ENCODE results near the gene PRPSAP1.

The PRPSAP1 gene

DNA sequence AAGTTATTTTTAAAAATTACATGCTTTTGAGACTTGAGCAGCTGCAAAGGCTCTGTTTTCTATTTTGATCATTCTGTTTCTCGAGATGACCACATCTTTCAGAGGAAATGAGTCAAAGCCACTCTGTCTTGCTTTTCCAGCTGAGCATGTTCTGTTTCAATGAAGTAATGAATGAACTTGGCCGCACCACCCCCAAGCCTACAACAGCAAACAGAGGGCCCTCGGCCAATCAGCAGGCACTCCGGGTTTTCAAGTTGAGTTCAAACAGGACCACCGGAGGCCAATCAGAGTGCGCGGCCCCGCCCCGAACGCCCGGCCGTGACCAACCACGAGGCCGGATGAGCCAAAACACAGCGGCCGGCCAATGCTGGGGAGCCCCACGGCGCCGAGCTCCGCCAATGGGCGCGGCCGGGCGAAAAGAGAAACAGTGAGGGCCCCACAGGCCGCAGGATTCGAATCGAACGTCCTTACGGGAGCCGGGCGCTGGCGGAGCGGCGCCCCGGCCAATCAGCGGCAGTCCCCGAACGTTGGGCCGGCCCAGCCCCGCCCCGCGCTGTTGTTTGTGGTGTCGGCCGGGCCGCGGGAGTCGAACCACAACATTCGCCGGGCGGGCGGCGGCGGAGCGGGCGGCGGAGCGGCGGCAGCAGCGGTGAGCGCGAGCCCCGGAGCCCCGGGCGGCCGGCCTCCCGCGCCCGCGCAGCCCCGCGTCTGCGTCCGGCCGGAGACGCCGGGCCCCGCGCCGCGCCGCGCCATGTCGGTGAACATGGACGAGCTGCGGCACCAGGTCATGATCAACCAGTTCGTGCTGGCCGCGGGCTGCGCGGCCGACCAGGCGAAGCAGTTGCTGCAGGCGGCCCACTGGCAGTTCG is 88.7 kb downstream of the PRPSAP1 start, which contains the start of gene UBALD2:
UBALD2 (plus strand) TSS at position 594 of the 869 bp plus-strand sequence; CDS start at position 752, 158 bp downstream.
- peak; percentile 98 for DNase-seq (ENCODE audit: low read depth)

DNA sequence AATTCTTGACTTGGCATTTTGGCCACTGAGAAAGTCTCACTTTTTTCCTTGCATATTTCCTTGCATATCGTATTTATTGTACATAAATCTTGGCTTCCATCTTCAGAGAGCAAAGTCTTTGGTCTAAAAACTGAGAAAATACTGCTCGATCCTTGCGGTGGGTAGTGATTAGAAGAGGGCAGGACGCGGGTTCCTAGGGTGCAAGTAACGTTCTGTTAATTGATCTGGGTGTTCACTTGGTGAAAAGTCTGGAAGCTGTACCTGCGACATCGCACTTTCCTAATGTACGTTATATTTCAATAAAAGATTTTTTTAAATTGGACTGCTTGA is 89.3 kb downstream of the PRPSAP1 start:
- DNase-seq (ENCODE audit: low read depth), result no peak

DNA sequence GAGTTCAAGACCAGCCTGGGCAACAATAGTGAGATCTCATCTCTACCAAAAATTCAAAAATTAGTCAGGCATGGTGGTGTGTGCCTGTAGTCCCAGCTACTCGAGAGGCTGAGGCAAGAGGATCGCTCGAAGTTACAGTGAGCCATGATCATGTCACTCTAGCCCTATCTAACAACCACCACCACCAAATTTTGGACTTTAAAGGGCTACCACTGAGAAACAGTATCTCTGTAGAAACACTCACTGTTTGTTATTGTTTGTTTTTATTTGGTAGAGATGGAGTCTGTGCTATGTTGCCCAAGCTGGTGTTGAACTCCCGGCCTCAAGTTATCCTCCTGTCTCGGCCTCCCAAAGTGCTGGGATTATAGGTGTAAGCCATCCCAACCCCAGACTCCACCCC is 89.8 kb downstream of the PRPSAP1 start:
- DNase-seq (ENCODE audit: low read depth), result no peak

DNA sequence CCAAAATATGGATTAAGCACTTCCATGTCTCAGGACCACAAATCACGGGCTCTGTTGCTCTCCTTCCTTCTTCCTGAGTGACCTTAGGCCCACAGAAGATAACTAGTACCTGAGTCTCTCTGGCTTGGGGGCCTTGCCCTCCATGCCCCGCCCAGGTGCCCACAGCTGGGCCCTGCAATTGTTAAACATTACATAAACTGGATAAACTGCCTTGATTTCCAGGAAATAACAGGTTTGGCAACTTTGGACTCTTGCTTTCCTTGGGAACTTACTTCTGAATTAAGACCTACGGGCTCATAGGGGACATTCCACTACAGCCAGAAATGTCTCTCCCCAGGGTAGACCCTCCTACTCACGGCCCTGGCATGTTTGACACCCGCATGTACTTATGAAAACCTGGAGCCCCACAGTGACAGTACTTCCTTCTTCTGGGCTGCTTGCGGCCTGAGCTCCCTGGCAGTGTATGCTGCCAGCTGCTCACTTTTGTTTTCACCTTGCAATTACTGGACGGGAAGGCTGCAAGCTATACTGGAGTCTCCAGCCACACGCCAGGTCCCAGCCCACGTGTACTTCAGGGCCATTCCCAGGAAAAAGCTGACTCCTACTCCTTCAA is 90.9 kb downstream of the PRPSAP1 start:
- no peak for DNase-seq (ENCODE audit: low read depth)

DNA sequence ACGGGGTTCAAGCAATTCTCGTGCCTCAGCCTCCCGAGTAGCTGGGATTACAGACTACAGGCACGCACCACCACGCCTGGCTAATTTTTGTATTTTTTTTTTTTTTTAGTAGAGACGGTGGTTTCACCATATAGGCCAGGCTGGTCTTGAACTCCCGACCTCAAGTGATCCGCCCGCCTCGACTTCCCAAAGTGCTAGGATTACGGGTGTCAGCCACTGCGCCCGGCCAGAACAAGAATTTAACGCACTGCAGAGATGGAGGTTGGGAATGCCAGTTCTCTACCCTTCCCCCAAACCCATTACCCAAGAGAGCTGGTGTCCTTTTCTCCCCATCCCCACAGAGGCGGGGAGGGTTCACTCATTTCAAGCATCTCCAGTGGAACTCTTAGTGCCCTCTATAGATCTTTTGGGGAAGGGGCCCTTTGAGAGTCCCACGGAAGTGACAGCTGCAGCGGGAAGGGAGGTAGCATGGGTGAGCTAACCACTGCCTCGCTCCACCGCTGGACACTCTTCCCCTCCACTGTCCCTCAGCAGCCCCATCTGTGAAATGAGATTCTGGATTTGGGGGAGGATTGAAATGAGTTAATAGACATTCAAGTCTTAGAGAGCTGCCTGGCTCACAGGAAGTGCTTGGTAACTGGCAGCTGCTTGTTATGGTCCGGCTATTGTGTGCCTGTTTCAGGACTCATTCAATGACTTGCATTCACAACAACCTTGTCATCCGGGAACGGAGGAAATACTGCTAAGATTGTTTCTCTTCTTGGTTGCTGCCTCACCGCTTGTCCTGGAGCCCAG is 92.1 kb downstream of the PRPSAP1 start:
- DNase-seq (ENCODE audit: low read depth), result no peak

DNA sequence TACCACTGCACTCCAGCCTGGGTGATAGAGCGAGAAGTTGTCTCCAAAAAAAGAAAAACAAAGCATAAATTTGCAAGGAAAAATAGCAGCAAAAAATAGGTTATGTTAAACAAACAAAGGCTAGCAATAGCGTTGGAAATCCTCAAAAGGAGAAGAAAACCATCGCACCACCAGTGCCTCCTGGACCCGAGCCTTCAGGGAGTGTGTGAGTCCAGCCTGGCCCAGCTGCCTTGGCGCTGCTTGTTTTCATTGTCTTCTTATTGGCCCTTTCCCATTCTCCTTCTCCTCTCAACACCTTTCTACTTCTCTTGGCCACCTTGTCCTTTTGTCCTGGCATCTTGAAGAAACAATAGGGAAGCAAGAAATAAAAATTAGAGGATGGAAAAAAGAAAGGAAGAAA is 93.0 kb downstream of the PRPSAP1 start:
- DNase-seq (ENCODE audit: low read depth), result no peak

DNA sequence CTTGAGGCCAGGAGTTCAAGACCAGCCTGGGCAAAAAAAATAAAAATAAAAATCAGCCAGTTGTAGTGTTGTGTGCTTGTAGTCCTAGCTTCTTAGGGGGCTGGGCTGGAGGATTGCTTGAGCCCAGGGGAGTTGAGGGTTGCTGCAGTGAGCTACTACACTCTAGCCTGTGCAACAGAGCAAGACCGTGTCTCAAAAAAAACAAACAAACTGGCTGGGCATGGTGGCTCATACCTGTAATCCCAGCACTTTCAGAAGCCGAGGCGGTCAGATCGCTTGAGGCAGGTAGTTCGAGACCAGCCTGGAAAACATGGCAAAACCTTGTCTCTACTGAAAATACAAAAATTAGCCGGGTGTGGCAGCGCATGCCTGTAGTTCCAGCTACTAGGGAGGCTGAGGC is 93.5 kb downstream of the PRPSAP1 start:
- no peak for DNase-seq (ENCODE audit: low read depth)

Data from stimulated activated CD8-positive, alpha-beta memory T cell treated with anti-CD3 and anti-CD28 coated beads, Interleukin-12 subunit alpha, Interleukin-12 subunit beta, amount 100 ng/mL, for 1 hour (primary cell).